ENCODE measurements around the gene PRRC2C. TPM values are rescaled to one million over a fixed set of nuclear protein-coding genes. Genes with fewer than 3 reads are reported as not detected.
A peak's percentile ranks its signal among the peaks of the same experiment; 100 is the strongest.

The PRRC2C gene
- total and polyA plus RNA-seq, 12 donors: 15.1 to 77.2 (median 58.1) TPM

- DNase-seq: no peak
- no peak for TF ChIP-seq CTCF (IDR thresholded peaks at IDR 0.05)
- Histone ChIP-seq H3K4me1 (no peaks in the 10 kb centered on the region), H3K27ac (no peak overlapping the region), H3K36me3 (no peaks in the 10 kb centered on the region), H3K9me3 (peaks cover 0 to 9% (median 0%) of the 10 kb centered on the region in 11 donors), H3K4me3 (no peak overlapping the region), H3K27me3 (peaks cover 0 to 4% (median 0%) of the 10 kb centered on the region in 7 donors)
- ATAC-seq: no peak
- intact Hi-C loops (cut with DNase I): no loop called here
Observed at GRCh38 chr1:171455967-171456366, 29.4 kb upstream of the PRRC2C start.

- ATAC-seq: peak in 1 of 8 donors; percentile 27
- 73 to 78% methylated on average over 2 of the region's 2 CpGs for WGBS, 2 donors
Observed at GRCh38 chr1:171457412-171457811, 27.9 kb upstream of the PRRC2C start.

GRCh38 chr1:171460018-171460620 is 25.2 kb upstream of the PRRC2C start:
- H3K27ac ChIP-seq: no peak overlapping the region
- TF ChIP-seq CTCF (IDR thresholded peaks at IDR 0.05): no peak
- no peaks in the 10 kb centered on the region for H3K36me3 ChIP-seq
- DNase-seq (no peak), ATAC-seq (no peak)
- H3K9me3 ChIP-seq: no peaks in the 10 kb centered on the region
- no peaks in the 10 kb centered on the region for H3K4me1 ChIP-seq
- WGBS, 2 donors: 67 to 69% methylated on average over 4 of the region's 4 CpGs
- intact Hi-C loops (cut with DNase I): no loop called here
- no peaks in the 10 kb centered on the region for H3K27me3 ChIP-seq
- H3K4me3 ChIP-seq: no peak overlapping the region

More at GRCh38 chr1:171457412-171457811, 27.9 kb upstream of the PRRC2C start:
- peaks cover 0 to 3% (median 0%) of the 10 kb centered on the region in 11 donors for H3K9me3 ChIP-seq
- no peaks in the 10 kb centered on the region for H3K4me1 ChIP-seq
- H3K27me3 ChIP-seq: peaks cover 0 to 4% (median 0%) of the 10 kb centered on the region in 7 donors
- intact Hi-C loops (cut with DNase I): no loop called here
- DNase-seq: no peak
- no peak overlapping the region for H3K27ac ChIP-seq
- no peaks in the 10 kb centered on the region for H3K36me3 ChIP-seq
- H3K4me3 ChIP-seq: no peak overlapping the region
- no peak for TF ChIP-seq CTCF (IDR thresholded peaks at IDR 0.05)

GRCh38 chr1:171467626-171468025 is 17.7 kb upstream of the PRRC2C start:
- Histone ChIP-seq H3K27ac (peak overlapping the region in 2 of 10 donors; percentile 28 to 61), H3K27me3 (no peaks in the 10 kb centered on the region), H3K4me1 (peaks cover 0 to 14% (median 0%) of the 10 kb centered on the region in 9 donors), H3K4me3 (no peak overlapping the region), H3K9me3 (no peaks in the 10 kb centered on the region), H3K36me3 (no peaks in the 10 kb centered on the region)
- intact Hi-C loops (cut with DNase I): no loop called here
- no peak for TF ChIP-seq CTCF (IDR thresholded peaks at IDR 0.05)
- ATAC-seq (no peak), DNase-seq (no peak)

Data from heart right ventricle (tissue), 16 donors.